HG03432 (cell line): ENCODE data around the gene ACTL10.
"Not testable (repeated sequence)": the region's sequence is repeated elsewhere in the genome, so short reads cannot be mapped to it uniquely, and the experiment has no call there.

Experiments used
- ATAC-seq: cut with Tn5 transposase; IDR thresholded peaks from one replicate; pipeline ENCODE4 v1.9.1; 2021; ENCODE audit warnings: mild to moderate bottlenecking, moderate library complexity; ENCODE audit not compliant: unreplicated experiment

ACTL10 gene

DNA sequence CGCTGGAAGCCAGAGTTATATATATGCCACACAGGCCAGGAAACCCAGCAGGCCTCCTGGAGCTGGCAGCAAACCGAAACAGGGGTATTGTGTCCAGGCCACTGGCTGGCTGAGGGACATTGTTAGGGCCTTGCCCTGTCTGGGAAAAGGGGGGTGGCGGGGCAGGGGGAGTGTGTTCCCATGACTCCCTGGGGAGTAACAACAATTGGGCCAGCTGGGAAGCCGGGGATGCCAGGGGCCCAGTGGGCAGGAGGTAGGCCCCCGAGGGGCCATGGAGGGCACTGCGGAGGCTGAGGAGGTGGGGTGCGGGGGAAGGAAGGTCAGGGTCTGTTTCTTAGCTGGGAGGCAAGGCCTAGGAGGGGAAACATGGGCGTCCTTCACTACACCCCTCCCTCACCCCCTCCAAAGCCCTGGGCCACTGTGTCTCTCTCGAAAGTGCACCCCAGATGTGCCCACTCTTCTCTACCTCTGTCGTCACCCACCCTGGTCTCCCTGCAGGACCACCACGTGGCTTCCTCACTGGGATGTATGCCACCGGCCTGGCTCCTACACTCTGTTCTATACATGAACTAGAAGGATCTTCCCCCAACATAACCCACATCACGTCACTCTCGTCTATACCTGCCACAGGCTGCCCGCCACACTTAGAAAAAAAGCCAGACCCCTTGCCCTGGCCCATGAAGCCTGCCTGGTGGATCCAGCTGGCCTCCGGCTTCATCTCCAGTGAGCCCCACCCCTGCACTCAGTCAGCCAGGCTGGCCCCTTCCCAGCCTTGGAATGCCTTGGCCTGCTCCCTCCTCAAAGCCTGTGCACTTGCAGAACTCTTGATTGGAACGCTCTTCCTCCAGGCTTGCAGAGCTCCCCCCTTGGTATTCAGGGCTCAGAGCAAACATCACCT, 27.2 kb downstream of the ACTL10 start:
- ATAC-seq, result no peak

DNA sequence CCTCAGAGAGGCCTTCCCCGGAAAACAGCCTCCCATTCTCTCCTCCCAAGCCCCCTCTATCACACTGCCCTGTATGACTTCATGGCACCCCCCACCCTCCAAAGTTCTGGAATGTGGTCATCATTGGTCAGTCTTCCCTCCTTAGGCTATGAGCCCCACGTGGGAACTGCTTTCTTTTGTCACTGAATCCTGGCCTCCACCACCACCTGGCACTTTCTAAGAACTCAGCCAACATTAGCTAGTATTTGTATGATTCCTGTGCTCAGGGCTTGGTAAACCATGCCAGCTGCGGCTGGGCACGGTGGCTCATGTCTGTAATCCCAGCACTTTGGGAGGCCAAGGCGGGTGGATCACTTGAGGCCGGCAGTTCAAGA, 27.9 kb downstream of the ACTL10 start:
- ATAC-seq, result no peak

- ATAC-seq, result no peak
Measured at GRCh38 chr20:33696448-33696847, 29.7 kb downstream of the ACTL10 start.

DNA sequence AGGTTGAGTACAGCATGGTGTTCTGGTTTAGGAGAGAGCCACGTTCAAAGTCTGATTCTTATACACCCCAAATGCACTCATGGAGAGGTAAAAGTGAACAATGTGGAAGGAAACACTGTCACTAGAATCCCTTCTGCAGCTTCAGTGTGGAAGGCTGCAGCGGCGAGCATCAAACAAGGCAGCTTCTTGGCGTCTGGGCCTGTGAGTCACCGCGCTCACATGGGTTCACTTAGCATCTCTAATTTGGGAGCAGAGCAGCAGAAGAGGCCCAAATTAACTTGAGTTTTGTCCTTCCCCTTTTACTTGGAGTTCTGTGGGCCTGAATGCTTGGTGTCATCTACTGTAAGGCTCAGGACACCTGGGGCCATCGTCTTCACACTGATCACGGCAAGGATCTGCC, 30.4 kb downstream of the ACTL10 start:
- no peak for ATAC-seq

- not testable (repeated sequence) for ATAC-seq
Measured at GRCh38 chr20:33698966-33699365, 32.2 kb downstream of the ACTL10 start.

DNA sequence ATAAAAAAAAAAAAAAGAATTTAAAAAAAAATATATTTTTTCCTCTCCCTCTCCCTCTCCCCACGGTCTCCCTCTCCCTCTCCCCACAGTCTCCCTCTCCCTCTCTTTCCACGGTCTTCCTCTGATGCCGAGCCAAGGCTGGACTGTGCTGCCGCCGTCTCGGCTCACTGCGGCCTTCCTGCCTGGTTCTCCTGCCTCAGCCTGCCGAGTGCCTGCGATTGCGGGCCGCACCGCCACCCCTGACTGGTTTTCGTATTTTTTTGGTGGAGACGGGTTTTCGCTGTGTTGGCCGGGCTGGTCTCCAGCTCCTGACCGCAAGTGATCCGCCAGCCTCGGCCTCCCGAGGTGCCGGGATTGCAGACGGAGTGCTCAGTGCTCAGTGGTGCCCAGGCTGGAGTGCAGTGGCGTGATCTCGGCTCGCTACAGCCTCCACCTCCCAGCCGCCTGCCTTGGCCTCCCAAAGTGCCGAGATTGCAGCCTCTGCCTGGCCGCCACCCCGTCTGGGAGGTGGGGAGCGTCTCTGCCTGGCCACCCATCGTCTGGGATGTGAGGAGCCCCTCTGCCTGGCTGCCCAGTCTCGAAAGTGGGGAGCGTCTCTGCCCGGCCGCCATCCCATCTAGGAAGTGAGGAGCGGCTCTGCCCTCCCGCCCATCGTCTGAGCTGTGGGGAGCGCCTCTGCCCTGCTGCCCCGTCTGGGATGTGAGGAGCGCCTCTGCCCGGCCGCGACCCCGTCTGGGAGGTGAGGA, 34.1 kb downstream of the ACTL10 start:
- not testable (repeated sequence) for ATAC-seq

- no peak for ATAC-seq
Measured at GRCh38 chr20:33701629-33702450, 35.1 kb downstream of the ACTL10 start.

- no peak for ATAC-seq
Measured at GRCh38 chr20:33702861-33703260, 36.1 kb downstream of the ACTL10 start.

- ATAC-seq, result no peak
Measured at GRCh38 chr20:33703498-33704137, 36.9 kb downstream of the ACTL10 start.

- ATAC-seq, result no peak
Measured at GRCh38 chr20:33704197-33704924, 37.6 kb downstream of the ACTL10 start.

DNA sequence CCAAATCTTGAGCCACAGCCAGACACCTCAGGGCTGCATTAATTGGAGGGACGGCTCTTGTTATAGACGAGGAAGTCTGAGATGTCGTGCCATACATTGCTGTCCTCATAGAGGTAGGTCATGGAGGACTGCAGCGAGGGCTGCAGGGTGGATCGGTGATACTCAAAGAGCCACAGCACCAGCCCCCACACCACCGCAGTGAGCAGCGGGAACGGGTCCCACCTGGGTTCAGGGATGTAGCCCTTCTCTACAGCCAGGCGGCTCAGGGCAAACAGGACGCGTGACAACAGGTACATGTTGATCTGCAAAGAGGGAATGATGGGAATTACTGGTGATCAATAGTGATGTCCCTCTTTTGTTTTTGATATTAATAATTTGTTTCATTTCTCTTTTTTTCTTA, 40.9 kb downstream of the ACTL10 start:
- ATAC-seq, result no peak

DNA sequence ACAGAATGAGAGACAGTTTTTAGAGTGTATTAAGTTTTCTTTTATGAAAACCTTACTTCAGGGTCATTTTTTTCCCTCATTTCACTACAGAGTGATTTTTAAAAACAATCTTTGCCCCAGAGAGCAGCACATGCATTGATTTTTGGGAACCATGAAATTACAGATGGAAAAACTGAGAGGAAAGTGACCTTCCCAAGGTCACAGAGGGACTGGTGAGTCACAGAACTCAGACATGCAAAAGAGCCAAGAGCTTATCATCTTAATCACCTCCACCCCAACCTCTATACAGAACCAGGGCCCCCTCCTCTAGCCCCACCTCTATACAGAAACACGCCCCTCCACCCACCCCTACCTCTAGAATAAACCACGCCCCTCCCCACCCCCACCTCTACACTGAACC, 42.7 kb downstream of the ACTL10 start:
- ATAC-seq, result no peak

DNA sequence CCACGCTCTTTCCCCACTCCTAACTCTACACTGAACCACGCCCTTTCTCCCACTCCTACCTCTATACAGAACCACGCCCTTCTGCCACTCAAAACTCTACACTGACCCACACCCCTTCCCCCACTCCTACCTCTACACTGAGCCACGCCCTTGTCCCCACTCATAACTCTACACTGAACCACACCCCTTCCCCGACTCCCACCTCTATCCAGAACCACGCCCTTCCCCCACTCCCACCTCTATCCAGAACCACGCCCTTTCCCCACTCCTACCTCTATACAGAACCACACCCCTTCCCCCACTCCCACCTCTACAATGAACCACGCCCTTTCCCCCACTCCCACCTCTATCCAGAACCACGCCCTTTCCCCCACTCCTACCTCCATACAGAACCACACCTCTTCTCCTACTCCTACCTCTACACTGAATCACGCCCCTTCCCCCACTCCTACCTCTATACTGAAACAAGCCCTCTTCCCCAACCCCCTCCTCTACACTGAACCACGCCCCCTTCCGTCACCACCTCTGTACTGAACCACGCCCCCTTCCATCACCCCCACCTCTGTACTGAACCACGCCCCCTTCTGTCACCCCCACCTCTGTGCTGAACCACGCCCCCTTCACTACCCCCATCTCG, 43.3 kb downstream of the ACTL10 start:
- no peak for ATAC-seq

DNA sequence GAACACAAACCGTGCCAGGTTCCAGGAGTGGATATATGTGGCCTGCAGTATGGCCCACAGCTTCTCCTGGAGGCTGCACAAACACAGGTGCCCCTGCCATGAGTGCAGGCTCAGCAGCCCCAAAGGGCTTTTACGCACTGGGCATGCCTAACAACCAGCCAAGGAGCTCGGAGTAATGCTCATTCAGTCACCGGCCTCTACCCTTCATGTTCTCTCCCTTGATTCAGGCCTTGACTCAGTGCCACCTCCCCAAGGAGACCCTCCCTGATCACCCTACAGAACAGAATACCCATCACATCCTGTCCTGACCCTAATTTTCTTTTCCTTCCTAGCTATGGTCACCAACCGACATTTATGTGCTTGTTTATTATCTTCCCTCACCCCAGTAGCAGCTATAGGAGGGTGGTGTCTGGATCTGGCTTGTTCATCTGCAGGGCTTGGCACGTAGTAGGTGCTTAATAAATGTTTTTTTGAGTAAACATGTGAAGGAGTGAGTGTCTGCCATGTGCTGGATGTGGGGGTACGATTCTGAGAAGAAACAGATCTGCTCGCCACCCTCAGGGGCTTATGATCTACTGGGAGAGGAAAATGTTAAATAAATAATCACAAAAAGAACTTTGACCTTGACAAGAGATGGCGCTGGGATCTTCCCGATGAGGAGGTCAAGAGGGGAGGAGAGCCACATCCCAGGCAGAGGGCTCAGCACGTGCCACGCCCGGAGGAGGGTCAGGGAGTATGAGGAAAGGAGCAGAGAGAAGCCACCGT, 44.1 kb downstream of the ACTL10 start:
- no peak for ATAC-seq

GRCh38 chr20:33711446-33711738, 44.6 kb downstream of the ACTL10 start:
- ATAC-seq, result no peak

GRCh38 chr20:33713865-33714367, 47.2 kb downstream of the ACTL10 start:
- ATAC-seq, result no peak

GRCh38 chr20:33716498-33716897, 49.8 kb downstream of the ACTL10 start:
- ATAC-seq, result no peak
